Stimulated activated CD8-positive, alpha-beta memory T cell treated with anti-CD3 and anti-CD28 coated beads, Interleukin-15, amount 100 ng/mL, for 48 hours (primary cell): Measurements from ENCODE around the gene HMGN4.
A peak's percentile ranks its signal among the peaks of the same experiment; 100 is the strongest.

Source experiments
- DNase-seq, 2 donors: peaks; one replicate each; pipeline ENCODE4 v3.0.0-alpha.2; 2020; ENCODE audit warnings: low read depth in 2 of 2

The HMGN4 gene

DNA sequence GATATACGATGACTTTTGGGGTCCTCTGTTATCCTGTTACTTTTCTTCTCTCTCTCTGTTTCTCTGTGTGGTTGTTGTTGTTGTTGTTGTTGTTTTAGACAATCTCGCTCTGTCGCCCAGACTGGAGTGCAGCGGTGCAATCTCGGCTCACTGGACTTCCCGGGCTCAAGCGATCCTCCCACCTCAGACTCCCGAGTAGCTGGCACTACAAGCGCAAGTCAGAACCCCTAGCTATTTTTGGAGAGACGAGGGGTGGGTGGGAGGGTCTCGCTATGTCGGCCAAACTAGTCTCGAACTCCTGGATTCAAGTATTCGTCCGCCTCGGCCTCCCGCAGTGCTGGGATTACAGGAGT is 39.5 kb downstream of the HMGN4 start:
- no peak for DNase-seq

DNA sequence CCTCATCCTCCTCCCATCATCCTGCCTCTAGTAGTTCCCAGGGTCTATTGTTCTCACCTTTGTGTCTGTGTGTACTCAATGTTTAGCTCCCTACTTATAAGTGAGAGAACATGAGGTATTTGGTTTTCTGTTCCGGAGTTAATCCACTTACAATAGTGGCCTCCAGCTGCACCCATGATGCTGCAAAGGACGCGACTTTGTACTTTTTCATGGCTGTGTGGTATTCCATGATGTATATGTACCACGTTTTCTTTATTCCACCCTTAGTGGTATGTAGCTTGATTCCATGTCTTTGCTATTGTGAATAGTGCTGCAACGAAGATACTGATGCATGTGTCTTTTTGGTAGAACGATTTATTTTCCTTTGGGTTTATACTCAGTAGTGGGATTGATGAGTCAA is 40.1 kb downstream of the HMGN4 start:
- no peak for DNase-seq

DNA sequence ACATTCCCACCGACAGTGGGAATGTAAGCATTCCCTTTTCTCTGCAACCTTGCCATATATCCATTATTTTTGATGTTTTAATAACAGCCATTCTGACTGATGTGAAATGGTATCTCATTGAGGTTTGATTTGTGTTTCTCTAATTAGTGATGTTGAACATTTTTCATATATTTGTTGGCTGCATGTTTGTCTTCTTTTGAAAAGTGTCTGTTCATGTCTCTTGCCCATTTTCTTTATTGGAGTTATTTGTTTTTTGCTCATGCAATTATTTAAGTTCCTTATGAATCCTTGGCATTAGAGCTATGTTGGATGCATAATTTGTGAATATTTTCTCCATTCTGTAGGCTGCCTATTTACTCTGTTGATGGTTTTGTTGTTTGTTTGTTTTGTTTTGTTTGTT is 40.6 kb downstream of the HMGN4 start:
- DNase-seq: no peak

DNA sequence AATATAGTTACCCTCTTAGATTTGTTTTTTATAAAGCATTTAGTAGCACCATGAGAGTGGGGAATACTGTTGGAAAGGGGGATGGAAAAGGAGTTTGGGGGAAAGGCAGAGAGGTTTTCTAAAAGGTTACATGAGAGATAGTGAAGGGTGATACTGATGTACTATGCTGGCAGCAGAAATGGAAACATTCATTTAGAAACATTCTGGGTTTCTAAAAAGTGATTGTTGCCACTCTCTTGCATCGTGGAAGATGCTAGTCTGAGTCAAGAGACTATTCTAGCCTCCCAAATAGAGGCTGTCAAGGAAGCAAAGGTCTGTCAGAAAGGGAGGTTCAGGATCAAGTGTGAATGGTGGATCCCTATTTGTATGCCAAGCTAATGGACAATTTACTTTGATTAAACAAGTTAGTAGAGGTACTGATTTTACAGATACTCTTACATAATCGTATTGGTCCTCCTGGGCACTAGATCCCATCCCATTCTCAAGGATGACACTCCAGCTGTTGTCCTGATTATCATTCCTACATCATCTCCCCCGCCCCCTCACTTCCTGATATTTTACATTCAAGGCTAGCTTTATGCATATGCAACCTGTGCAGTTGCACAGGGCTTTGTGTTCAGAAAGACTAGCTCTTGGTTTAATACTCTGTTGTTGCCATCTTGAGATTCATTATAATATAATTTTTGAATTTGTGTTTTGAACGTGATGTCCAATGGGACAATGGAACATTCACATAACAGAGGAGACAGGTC is 43.2 kb downstream of the HMGN4 start:
- no peak for DNase-seq

DNA sequence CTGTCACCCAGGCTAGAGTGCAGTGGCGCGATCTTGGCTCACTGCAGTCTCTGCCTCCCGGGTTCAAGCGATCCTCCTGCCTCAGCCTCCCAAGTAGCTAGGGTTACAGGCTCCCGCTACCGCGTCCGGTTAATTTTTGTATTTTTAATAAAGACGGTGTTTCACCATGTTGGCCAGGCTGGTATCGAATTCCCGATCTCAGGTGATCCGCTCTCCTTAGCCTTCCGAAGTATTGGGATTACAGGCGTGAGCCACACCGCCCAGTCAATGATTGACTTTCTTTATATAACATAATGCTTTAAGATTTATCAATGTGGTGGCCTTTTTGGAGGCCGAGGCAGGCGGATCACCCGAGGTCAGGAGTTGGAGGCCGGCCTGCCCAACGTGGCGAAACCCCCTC is 50.8 kb downstream of the HMGN4 start:
- no peak for DNase-seq

DNA sequence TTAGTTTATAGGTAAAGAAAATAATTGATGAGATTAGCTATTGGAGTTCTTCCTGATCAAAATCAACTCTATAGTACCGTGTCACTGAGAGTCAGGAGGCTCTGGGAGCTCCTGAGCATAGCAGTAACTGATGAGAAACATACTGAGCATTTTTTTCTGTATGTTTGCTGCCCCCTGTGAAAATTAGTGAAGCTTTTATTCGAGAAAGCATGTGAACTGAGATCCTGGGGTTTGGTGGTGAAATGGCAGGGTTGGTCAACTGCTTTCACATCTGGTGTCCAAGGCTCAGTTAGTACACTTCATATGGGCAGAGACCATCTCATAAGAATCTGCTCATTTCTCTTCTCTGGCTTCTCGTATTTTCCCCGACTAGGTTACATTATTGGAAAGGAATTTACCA is 54.5 kb downstream of the HMGN4 start:
- no peak for DNase-seq

DNA sequence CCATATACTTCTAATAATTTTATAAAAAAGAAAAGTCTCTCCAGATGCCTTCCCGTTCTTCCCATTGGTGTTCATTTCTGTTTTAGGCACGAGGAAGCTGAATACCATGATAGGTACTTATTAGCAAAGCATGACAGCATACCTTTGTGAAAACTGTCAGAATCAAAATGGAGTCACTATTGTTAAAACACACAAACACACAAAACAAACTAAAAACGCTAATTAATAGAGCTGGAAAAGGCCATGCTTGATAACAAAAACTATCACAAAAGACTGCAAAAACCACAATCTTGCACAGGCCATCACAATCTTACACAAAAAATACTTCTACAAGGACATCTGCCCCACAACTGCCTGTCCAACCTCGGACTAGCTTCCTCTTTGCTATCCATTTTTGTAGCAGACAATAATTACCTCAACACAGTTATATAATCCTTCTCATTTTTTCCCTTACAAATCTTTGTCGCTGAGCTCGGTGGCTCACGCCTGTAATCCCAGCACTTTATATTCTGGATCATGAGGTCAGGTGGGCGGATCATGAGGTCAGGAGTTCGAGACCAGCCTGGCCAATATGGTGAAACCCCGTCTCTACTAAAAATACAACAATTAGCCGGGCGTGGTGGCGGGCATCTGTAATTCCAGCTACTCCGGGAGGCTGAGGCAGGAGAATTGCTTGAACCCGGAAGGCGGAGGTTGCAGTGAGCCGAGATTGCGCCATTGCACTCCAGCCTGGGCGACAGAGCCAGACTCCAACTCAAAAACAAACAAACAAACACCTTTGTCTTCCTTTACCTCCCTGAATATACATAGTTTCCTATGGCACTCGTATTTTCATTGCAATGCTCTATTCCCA is 55.3 kb downstream of the HMGN4 start:
- no peak for DNase-seq

DNA sequence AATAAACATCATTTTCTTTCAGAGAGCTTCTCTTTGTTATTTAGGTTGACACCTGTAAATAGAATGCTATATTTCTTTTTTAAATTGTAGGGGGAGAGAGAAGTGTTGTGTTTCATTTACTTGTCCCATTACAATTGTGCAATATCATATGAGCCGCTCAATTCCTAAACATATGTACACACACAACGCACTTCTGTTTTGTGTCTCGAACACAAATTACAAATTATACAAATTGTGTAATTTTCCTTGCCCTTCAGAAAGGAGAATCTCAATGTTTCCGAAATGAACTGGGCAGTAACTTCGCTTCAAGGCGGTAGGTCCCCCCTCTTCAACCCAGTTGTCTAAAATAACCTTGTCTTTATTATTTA is 55.9 kb downstream of the HMGN4 start:
- no peak for DNase-seq

DNA sequence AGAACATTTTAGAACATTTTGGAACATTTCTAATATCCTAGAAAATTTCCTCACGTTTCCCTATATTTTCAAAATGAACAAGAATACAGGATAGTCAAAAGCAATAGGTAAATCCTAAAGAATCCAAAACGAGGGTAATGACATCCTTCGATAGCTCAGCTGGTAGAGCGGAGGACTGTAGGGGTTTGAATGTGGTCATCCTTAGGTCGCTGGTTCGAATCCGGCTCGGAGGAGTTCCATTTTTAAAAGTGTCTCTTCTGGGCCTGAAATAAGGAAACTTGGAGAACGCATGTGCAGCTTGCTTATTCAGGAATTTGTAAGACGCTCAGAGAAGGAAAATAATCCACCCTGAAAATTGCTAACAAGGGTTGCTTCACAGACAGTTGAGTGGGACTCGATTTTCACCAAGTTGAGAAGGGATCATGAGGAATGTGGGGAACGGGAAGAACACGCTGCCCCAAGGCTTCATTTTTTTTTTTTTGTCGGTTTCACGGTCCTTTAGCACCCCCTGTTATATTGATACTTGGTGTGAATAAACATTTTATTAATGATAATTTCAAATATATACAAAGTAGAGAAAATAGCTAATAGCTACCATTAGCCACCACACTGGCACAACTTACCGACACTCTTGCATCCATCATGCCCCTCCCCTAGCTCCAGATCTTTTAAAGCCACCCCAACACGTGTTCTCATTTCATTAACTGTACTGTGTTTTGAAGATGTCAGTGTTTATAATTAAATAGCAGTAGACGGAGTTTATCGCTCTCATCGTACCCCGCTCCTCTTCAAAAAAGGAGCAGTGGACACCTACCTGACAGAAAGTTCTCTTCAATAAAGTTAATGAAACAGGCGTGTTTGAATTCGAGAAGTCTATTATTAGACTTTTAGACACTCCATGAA is 56.8 kb downstream of the HMGN4 start:
- DNase-seq: no peak

DNA sequence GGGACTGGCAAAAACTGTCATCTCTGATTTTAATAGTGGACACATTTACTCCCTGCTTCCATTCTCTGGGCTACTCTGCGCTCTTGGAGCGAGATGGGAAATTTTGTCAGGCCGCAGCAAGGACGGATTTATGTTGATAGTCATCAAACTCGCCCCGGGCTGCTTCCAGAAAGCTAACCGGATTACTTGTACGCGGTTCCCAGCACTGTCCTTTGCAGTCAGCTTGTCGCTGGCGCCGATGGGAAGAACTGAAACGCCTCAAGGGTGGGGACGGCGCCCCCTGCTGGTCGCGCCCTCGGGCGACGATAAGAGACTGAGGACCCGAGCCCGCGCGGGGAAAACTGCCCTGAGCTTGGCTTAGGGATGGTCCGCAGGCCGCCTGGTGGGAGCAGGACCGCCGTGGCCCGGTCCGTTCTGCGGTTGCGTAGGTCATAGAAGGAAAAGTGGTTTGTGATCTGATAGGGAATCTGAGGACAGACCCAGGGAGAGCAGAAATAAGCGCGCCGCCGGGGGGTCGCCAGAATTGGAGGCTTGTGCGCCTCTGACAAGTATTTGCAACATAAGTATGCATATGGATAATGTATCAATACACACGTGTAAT is 57.6 kb downstream of the HMGN4 start:
- DNase-seq: peak; percentile 76 to 77
